Uterus (tissue), 4 donors: ENCODE measurements around the gene WDR87. TPM values are rescaled to one million over a fixed set of nuclear protein-coding genes. Genes with fewer than 3 reads are reported as not detected.
"Not testable (repeated sequence)": the region's sequence is repeated elsewhere in the genome, so short reads cannot be mapped to it uniquely, and the experiment has no call there.

Experiments
- DNase-seq, 2 donors: peaks; one replicate each; pipeline ENCODE4 v3.0.0-alpha.2; 2019 to 2020
- H3K27ac ChIP-seq, 2 donors: fragments of 200-600 bp; sonication (generic); 1 replicate in 1 of 2; 2 replicates in 1 of 2; pipeline ENCODE4 v1.5.1; 2016 to 2018
- H3K27me3 ChIP-seq, 2 donors: fragments of 200-600 bp; sonication (generic); one replicate each; pipeline ENCODE4 v1.5.1; 2018 to 2019; ENCODE audit warnings: control low read depth in 1 of 2
- H3K36me3 ChIP-seq, 2 donors: fragments of 200-600 bp; sonication (generic); one replicate each; pipeline ENCODE4 v1.5.1; 2019; ENCODE audit warnings: control low read depth in 1 of 2
- H3K4me1 ChIP-seq, 2 donors: fragments of 200-600 bp; sonication (generic); one replicate each; pipeline ENCODE4 v1.5.1; 2018 to 2019; ENCODE audit warnings: control low read depth in 1 of 2
- H3K4me3 ChIP-seq, 2 donors: fragments of 200-600 bp; sonication (generic); 1 replicate in 1 of 2; 2 replicates in 1 of 2; pipeline ENCODE4 v1.5.1; 2018 to 2019; ENCODE audit warnings: mild to moderate bottlenecking in 1 of 2
- H3K9me3 ChIP-seq, 2 donors: fragments of 200-600 bp; sonication (generic); one replicate each; pipeline ENCODE4 v1.5.1; 2019; ENCODE audit warnings: control low read depth in 1 of 2
- CTCF ChIP-seq, 4 experiments: fragments of 200-600 bp in 2 of 4; fragments of 450-650 bp in 2 of 4; sonication (generic) in 2 of 4; IDR thresholded peaks; one replicate each; pipeline ENCODE4 v1.5.1; 2016 to 2019; ENCODE audit warnings: antibody characterized with exemption in 4 of 4, mild to moderate bottlenecking in 2 of 4, moderate library complexity in 1 of 4
- POLR2A ChIP-seq, 2 donors: fragments of 450-650 bp; IDR thresholded peaks; one replicate each; pipeline ENCODE4 v1.6.1; 2016; ENCODE audit warnings: antibody characterized with exemption in 2 of 2, mild to moderate bottlenecking in 1 of 2, moderate library complexity in 1 of 2
- intact Hi-C: fragments of 100-400 bp; cut with DNase I; formaldehyde crosslinking; loops from one replicate; pipeline ENCODE4 v1.15.1; 2023; ENCODE audit warnings: low total_unique reads
- total RNA-seq, 4 donors: library from RNA; depleted of rRNA in 3 of 4; stranded (reverse); fragments of >200 nt in 3 of 4; gene quantifications; one replicate each; pipeline versions ENCODE4 v1.1.0 to v1.2.4, GENCODE V29; 2014 to 2023
- donor health status: DM: yes; HTN: yes; CAD: no.

The WDR87 gene
- total RNA-seq, 4 donors from 2014 or later, result not detected

GRCh38 chr19:37869766-37870340 lies 36.5 kb downstream of the WDR87 start:
- Histone ChIP-seq H3K4me3 (no peak overlapping the region), H3K9me3 (no peaks in the 10 kb centered on the region), H3K27me3 (no peaks in the 10 kb centered on the region), H3K36me3 (no peaks in the 10 kb centered on the region), H3K27ac (no peak overlapping the region), H3K4me1 (no peaks in the 10 kb centered on the region)
- DNase-seq, result no peak
- intact Hi-C loops, result no loop called here
- TF ChIP-seq CTCF (IDR thresholded peaks at IDR 0.05) (no peak), POLR2A (IDR thresholded peaks at IDR 0.05) (no peak)

- Histone ChIP-seq H3K27me3 (no peaks in the 10 kb centered on the region), H3K4me3 (no peak overlapping the region), H3K4me1 (no peaks in the 10 kb centered on the region), H3K9me3 (no peaks in the 10 kb centered on the region), H3K27ac (no peak overlapping the region), H3K36me3 (no peaks in the 10 kb centered on the region)
- TF ChIP-seq CTCF (IDR thresholded peaks at IDR 0.05), result no peak
- no peak for TF ChIP-seq POLR2A (IDR thresholded peaks at IDR 0.05)
- intact Hi-C loops, result no loop called here
- no peak for DNase-seq
These were observed 38.6 kb downstream of the WDR87 start for GRCh38 chr19:37867831-37868230.

GRCh38 chr19:37865930-37866329 lies 40.5 kb downstream of the WDR87 start:
- H3K9me3 ChIP-seq, H3K27me3 ChIP-seq, DNase-seq, H3K4me3 ChIP-seq, H3K4me1 ChIP-seq, H3K27ac ChIP-seq, H3K36me3 ChIP-seq, intact Hi-C loops: not testable (repeated sequence)

- Histone ChIP-seq H3K4me1 (no peaks in the 10 kb centered on the region), H3K9me3 (no peaks in the 10 kb centered on the region), H3K27me3 (no peaks in the 10 kb centered on the region), H3K27ac (no peak overlapping the region), H3K36me3 (no peaks in the 10 kb centered on the region), H3K4me3 (no peak overlapping the region)
- TF ChIP-seq POLR2A (IDR thresholded peaks at IDR 0.05) (no peak), CTCF (IDR thresholded peaks at IDR 0.05) (no peak)
- intact Hi-C loops, result no loop called here
- no peak for DNase-seq
These were observed 41.9 kb downstream of the WDR87 start for GRCh38 chr19:37864501-37864900.

- Histone ChIP-seq H3K4me3 (no peak overlapping the region), H3K4me1 (no peaks in the 10 kb centered on the region), H3K36me3 (no peaks in the 10 kb centered on the region), H3K27me3 (no peaks in the 10 kb centered on the region), H3K9me3 (no peaks in the 10 kb centered on the region), H3K27ac (no peak overlapping the region)
- intact Hi-C loops, result no loop called here
- TF ChIP-seq POLR2A (IDR thresholded peaks at IDR 0.05), result no peak
- TF ChIP-seq CTCF (IDR thresholded peaks at IDR 0.05), result no peak
- DNase-seq, result no peak
These were observed 51.3 kb downstream of the WDR87 start for GRCh38 chr19:37855098-37855497.

- intact Hi-C loops, result no loop called here
- Histone ChIP-seq H3K4me1 (no peaks in the 10 kb centered on the region), H3K4me3 (no peak overlapping the region), H3K36me3 (no peaks in the 10 kb centered on the region), H3K27ac (no peak overlapping the region), H3K27me3 (no peaks in the 10 kb centered on the region), H3K9me3 (no peaks in the 10 kb centered on the region)
- no peak for TF ChIP-seq POLR2A (IDR thresholded peaks at IDR 0.05)
- TF ChIP-seq CTCF (IDR thresholded peaks at IDR 0.05), result no peak
- DNase-seq, result no peak
These were observed 60.5 kb downstream of the WDR87 start for GRCh38 chr19:37845932-37846331.
